PC-3 (cell line): ENCODE data around the gene BTF3.

Experiments used
- CTCF ChIP-seq: fragments of 300-600 bp; sonication (generic); conservative IDR thresholded peaks from 2 replicates; pipeline ENCODE4 v1.5.1; 2017; ENCODE audit warnings: antibody characterized with exemption, low read depth, mild to moderate bottlenecking, low read length
- EZH2phosphoT487 ChIP-seq: fragments of 300-600 bp; sonication (generic); IDR thresholded peaks from 2 replicates; pipeline ENCODE4 v1.6.1; 2018; ENCODE audit warnings: mild to moderate bottlenecking, antibody characterized with exemption, low read length, borderline replicate concordance

GRCh38 chr5:73513996-73514395 is 15.8 kb downstream of the BTF3 start:
- TF ChIP-seq CTCF = no peak
- TF ChIP-seq EZH2phosphoT487 = no peak
